H1 (cell line): Measurements from ENCODE around the gene PRELID1.

Experiments
- EP300 ChIP-seq, 2 experiments: IDR thresholded peaks; 1 replicate in 1 of 2; 2 replicates in 1 of 2; pipeline ENCODE4 v1.6.1; 2011 to 2012; ENCODE audit warnings: low read depth in 2 of 2, low read length in 2 of 2, mild to moderate bottlenecking in 2 of 2, borderline replicate concordance in 1 of 2, inconsistent platforms in 1 of 2, moderate library complexity in 1 of 2
- TF ChIP-seq, protein P1 (sequence below): IDR thresholded peaks from 2 replicates; pipeline ENCODE4 v1.6.1; 2012; ENCODE audit warnings: inconsistent platforms
- TF ChIP-seq, protein P2 (sequence below): IDR thresholded peaks from 2 replicates; pipeline ENCODE4 v1.6.1; 2011; ENCODE audit warnings: low read depth, mild to moderate bottlenecking, low read length; ENCODE audit not compliant: insufficient read depth
- TF ChIP-seq, protein P3 (sequence below), 3 experiments: IDR thresholded peaks; 1 replicate in 2 of 3; 2 replicates in 1 of 3; pipeline versions ENCODE4 v1.5.1 to v1.6.1; 2011; ENCODE audit warnings: low read length in 3 of 3, mild to moderate bottlenecking in 3 of 3, inconsistent platforms in 2 of 3, low read depth in 1 of 3, moderate library complexity in 1 of 3; ENCODE audit not compliant: insufficient read depth in 1 of 3; ENCODE audit errors: control extremely low read depth in 1 of 3

DNA sequence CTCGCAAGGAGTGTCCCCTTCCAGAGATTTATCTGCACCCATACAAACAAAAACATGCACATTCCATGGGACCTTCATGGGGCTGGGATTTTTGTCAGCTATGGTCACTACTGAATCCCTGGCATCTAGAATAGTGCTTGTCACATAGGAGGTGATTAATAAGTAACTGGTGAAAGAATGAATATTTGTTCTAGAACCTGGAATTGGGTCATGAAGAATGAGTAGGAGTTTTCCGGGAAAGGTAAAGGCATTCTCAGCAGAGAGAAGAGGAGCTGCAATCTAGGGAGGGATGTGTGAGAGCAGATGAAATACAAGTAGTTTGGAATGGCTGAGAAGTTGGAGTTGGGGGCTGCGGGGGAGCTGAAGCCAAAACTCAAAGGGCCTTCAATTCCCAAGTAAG is 50.7 kb downstream of the PRELID1 start:
- TF ChIP-seq, protein P1, sequence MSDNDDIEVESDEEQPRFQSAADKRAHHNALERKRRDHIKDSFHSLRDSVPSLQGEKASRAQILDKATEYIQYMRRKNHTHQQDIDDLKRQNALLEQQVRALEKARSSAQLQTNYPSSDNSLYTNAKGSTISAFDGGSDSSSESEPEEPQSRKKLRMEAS, result no peak
- no peak for TF ChIP-seq EP300 (IDR thresholded peaks at IDR 0.05; ENCODE audit: borderline replicate concordance in 1 of 2, low read depth in 2 of 2, low read length in 2 of 2)
- TF ChIP-seq, protein P2, sequence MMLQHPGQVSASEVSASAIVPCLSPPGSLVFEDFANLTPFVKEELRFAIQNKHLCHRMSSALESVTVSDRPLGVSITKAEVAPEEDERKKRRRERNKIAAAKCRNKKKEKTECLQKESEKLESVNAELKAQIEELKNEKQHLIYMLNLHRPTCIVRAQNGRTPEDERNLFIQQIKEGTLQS, result no peak
- TF ChIP-seq, protein P3, sequence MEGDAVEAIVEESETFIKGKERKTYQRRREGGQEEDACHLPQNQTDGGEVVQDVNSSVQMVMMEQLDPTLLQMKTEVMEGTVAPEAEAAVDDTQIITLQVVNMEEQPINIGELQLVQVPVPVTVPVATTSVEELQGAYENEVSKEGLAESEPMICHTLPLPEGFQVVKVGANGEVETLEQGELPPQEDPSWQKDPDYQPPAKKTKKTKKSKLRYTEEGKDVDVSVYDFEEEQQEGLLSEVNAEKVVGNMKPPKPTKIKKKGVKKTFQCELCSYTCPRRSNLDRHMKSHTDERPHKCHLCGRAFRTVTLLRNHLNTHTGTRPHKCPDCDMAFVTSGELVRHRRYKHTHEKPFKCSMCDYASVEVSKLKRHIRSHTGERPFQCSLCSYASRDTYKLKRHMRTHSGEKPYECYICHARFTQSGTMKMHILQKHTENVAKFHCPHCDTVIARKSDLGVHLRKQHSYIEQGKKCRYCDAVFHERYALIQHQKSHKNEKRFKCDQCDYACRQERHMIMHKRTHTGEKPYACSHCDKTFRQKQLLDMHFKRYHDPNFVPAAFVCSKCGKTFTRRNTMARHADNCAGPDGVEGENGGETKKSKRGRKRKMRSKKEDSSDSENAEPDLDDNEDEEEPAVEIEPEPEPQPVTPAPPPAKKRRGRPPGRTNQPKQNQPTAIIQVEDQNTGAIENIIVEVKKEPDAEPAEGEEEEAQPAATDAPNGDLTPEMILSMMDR (IDR thresholded peaks at IDR 0.05; ENCODE audit: control extremely low read depth in 1 of 3, insufficient read depth in 1 of 3, low read depth in 1 of 3, low read length in 3 of 3), result no peak
